Cardiac muscle cell (in vitro differentiated cells and primary cell): ENCODE data around the gene SNCAIP. TPM values are rescaled to one million over a fixed set of nuclear protein-coding genes. Genes with fewer than 3 reads are reported as not detected.

Experiments used
- DNase-seq, 2 donors: peaks; one replicate each; pipeline versions ENCODE4 v3.0.0 to v3.0.0-alpha.2; 2010 to 2017; ENCODE audit warnings: low read depth in 1 of 2, low spot score in 1 of 2
- H3K27ac ChIP-seq: fragments of 200-600 bp; sonication (generic); 2 replicates; pipeline ENCODE4 v1.5.1; 2016
- H3K27me3 ChIP-seq: fragments of 200-600 bp; sonication (generic); 2 replicates; pipeline ENCODE4 v1.6.0; 2016; ENCODE audit warnings: control low read depth
- H3K36me3 ChIP-seq: fragments of 200-600 bp; sonication (generic); 2 replicates; pipeline ENCODE4 v1.5.1; 2016; ENCODE audit warnings: control low read depth
- H3K4me1 ChIP-seq: fragments of 200-600 bp; sonication (generic); 2 replicates; pipeline ENCODE4 v1.8.1; 2017; ENCODE audit warnings: low read depth, mild to moderate bottlenecking, mixed run types
- H3K4me3 ChIP-seq: fragments of 200-600 bp; sonication (generic); 2 replicates; pipeline ENCODE4 v1.5.1; 2016; ENCODE audit warnings: mild to moderate bottlenecking
- H3K9me3 ChIP-seq: fragments of 200-600 bp; sonication (generic); 2 replicates; pipeline ENCODE4 v1.5.1; 2017; ENCODE audit warnings: low read depth, mild to moderate bottlenecking, control low read depth
- polyA plus RNA-seq: library from polyadenylated mRNA; unstranded; fragments of >200 nt; fragmentation: Nextera tagmentation; extraction: Ambion mirVana; gene quantifications from 2 replicates; pipeline ENCODE4 v1.2.1, GENCODE V29; 2016
- total RNA-seq: library from RNA; depleted of rRNA; stranded (reverse); fragments of >200 nt; gene quantifications from 2 replicates; pipeline ENCODE4 v1.2.3, GENCODE V29; 2016
- TF ChIP-seq, protein P1 (sequence below): IDR thresholded peaks from 2 replicates; pipeline ENCODE4 v1.5.1; 2012; ENCODE audit warnings: low read depth, mild to moderate bottlenecking, low read length

Gene SNCAIP
- total and polyA plus RNA-seq, 2 experiments from 2014 or later = 9.0 to 14.1 TPM

DNA sequence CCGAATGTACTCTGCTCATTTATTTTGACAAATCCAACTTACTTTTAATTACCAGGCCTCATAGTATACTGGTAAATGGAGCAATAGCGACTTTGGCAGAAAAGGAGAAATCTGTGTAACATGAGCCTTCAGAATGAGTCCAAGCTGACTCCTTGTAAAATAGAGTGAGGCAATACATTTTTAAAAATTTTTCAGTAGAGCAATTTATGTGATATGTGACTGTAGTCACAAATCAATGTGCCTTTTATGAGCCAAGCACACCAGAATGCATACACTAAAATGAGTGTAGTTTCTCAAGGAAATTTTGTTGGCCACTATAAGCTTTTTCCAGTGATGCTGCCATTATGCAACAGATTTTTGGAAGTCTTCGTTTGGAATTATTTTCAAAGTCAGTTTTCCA is 73.8 kb downstream of the SNCAIP start:
- TF ChIP-seq, protein P1, sequence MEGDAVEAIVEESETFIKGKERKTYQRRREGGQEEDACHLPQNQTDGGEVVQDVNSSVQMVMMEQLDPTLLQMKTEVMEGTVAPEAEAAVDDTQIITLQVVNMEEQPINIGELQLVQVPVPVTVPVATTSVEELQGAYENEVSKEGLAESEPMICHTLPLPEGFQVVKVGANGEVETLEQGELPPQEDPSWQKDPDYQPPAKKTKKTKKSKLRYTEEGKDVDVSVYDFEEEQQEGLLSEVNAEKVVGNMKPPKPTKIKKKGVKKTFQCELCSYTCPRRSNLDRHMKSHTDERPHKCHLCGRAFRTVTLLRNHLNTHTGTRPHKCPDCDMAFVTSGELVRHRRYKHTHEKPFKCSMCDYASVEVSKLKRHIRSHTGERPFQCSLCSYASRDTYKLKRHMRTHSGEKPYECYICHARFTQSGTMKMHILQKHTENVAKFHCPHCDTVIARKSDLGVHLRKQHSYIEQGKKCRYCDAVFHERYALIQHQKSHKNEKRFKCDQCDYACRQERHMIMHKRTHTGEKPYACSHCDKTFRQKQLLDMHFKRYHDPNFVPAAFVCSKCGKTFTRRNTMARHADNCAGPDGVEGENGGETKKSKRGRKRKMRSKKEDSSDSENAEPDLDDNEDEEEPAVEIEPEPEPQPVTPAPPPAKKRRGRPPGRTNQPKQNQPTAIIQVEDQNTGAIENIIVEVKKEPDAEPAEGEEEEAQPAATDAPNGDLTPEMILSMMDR = no peak
- DNase-seq = no peak

DNA sequence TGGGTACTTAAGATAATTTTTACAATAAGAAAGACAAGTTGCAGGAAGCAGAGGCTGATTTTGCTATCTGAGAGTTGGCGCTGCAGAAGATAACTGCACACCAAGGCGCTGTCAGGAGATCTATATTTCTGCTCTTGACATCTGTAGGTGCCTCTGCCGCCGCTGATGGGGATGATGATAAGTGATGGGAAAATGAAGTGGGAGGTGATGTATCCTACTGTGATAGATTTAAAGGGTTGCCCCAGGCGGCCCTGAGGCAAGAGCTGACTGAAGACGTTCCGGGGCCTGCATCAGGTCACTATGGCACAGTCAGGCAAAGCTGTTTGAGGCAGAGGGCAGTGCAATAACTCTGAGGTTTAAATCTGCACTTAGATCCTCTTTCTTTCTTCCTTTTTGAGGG is 78.1 kb downstream of the SNCAIP start:
- Histone ChIP-seq H3K36me3 (no peaks in the 10 kb centered on the region), H3K9me3 (no peaks in the 10 kb centered on the region), H3K27ac (no peak overlapping the region), H3K27me3 (no peaks in the 10 kb centered on the region), H3K4me3 (no peak overlapping the region), H3K4me1 (peaks cover 16% of the 10 kb centered on the region)
- no peak for DNase-seq
- TF ChIP-seq, protein P1 = no peak

More for the DNA sequence above, 73.8 kb downstream of the SNCAIP start:
- Histone ChIP-seq H3K4me3 (no peak overlapping the region), H3K36me3 (no peaks in the 10 kb centered on the region), H3K4me1 (peaks cover 10% of the 10 kb centered on the region), H3K27me3 (no peaks in the 10 kb centered on the region), H3K9me3 (no peaks in the 10 kb centered on the region), H3K27ac (no peak overlapping the region)

DNA sequence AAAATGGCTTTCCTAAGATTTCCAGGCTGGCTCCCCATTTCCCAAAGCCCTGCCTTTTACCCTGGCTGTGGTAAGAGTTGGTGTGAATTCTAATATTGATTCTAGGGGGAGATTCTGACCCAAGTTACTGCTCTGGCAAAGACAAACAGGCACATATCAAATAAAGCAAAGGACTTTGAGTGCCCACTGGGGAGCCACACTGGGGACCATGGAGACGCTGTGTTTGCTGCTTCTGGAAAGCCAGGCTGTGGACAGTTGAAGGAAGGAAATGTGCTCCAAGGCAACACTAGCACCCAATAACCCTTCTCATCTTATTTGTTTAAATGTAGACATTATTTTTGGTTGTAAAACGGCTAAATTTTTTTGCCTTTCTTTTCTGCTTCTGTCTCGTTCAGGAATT is 78.7 kb downstream of the SNCAIP start:
- no peak overlapping the region for H3K27ac ChIP-seq
- H3K9me3 ChIP-seq = no peaks in the 10 kb centered on the region
- peaks cover 18% of the 10 kb centered on the region for H3K4me1 ChIP-seq
- H3K27me3 ChIP-seq = no peaks in the 10 kb centered on the region
- TF ChIP-seq, protein P1 = no peak
- no peak for DNase-seq
- H3K4me3 ChIP-seq = no peak overlapping the region
- H3K36me3 ChIP-seq = no peaks in the 10 kb centered on the region

DNA sequence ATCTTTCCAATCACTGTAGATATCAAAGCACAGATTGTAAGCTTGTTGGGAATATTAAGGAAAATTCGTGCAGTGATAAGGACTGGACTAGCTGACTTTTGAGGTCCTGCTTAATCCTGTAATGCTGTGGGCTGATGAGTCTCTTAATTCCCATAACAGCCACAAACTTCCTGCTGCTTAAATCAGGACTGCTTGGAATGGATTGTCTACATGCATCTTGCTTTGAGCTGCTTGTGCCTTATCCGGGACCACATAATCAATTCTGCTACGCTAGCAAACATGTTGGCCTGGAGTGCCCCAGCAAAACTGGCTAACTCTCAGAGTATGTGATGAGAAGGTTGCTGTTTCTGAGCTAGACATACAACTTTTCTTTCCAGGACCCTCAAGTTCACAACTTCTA is 79.6 kb downstream of the SNCAIP start:
- Histone ChIP-seq H3K27ac (no peak overlapping the region), H3K4me1 (peaks cover 24% of the 10 kb centered on the region), H3K9me3 (no peaks in the 10 kb centered on the region), H3K27me3 (no peaks in the 10 kb centered on the region), H3K4me3 (no peak overlapping the region), H3K36me3 (no peaks in the 10 kb centered on the region)
- TF ChIP-seq, protein P1 = no peak
- DNase-seq = no peak

DNA sequence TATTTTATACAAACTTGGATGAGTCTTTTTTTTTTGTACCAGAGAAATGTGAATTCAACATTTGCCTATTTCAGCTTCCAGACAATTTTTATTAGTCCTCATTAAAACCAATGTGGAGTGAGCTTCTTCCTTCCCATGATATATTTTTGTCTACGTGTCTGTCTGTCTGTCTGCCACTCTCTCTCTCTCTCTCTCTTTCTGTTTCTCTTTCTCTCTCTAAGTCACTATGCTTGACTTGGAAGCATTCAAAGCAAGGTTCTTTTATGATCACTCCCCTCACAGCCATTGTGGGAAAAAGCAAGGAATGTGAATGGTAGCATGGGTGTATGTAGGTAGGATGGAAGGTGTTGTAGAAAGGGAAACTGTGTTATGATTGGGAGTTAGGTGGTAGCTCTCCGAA is 80.2 kb downstream of the SNCAIP start:
- TF ChIP-seq, protein P1 = no peak
- H3K4me1 ChIP-seq = peaks cover 24% of the 10 kb centered on the region
- DNase-seq = no peak

DNA sequence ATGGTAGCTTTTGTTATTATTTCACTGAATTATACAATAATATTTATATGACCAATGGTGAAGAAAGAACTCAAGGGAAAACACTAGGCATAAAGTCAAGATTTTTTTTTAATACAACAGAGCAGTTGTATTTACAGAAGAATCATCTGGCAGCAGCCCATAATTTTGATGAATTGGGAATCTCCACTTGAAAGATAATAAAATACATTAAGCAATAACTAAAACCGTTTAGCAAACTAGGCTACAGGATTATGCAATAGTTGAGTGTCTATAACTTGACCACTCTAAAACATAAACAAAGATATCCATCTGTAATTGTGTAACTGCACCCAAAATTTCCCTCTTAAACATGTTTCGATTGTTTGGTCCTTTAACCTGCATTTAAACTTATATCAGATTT is 80.8 kb downstream of the SNCAIP start:
- Histone ChIP-seq H3K36me3 (no peaks in the 10 kb centered on the region), H3K4me1 (peaks cover 24% of the 10 kb centered on the region), H3K27ac (no peak overlapping the region), H3K4me3 (no peak overlapping the region), H3K27me3 (no peaks in the 10 kb centered on the region), H3K9me3 (no peaks in the 10 kb centered on the region)
- TF ChIP-seq, protein P1 = no peak
- DNase-seq = peak in 1 of 2 donors; percentile 73

More for the DNA sequence above, 80.2 kb downstream of the SNCAIP start:
- H3K27ac ChIP-seq = no peak overlapping the region
- no peaks in the 10 kb centered on the region for H3K9me3 ChIP-seq
- H3K36me3 ChIP-seq = no peaks in the 10 kb centered on the region
- no peak overlapping the region for H3K4me3 ChIP-seq
- H3K27me3 ChIP-seq = no peaks in the 10 kb centered on the region
